Measurements from ENCODE around the gene TRABD2A.

- TF ChIP-seq CTCF (IDR thresholded peaks at IDR 0.05) = no peak
- no peak for TF ChIP-seq EP300 (IDR thresholded peaks at IDR 0.05)
- TF ChIP-seq POLR2A (IDR thresholded peaks at IDR 0.05) = no peak
Measured at GRCh38 chr2:84796798-84797197, 84.1 kb downstream of the TRABD2A start.

All from stomach (tissue), 4 donors.